WTC11 (cell line): ENCODE data around the gene LTA4H. TPM values are rescaled to one million over a fixed set of nuclear protein-coding genes. Genes with fewer than 3 reads are reported as not detected.
A peak's percentile ranks its signal among the peaks of the same experiment; 100 is the strongest.

ENCODE experiments used
- ATAC-seq: fragments of 200-7000 bp; cut with Tn5 transposase; 2 replicates; pipeline ENCODE4 v1.10.0; 2021; ENCODE audit warnings: mild to moderate bottlenecking, moderate library complexity
- CTCF ChIA-PET: fragments of 300-600 bp; sonication (Branson Sonifier 250); formaldehyde crosslinking; loops from one replicate; lab custom pipeline; 2021; ENCODE audit warnings: antibody characterized with exemption; lab: Charles Lee
- POLR2A ChIA-PET: fragments of 350-600 bp; sonication (Branson Sonifier 250); formaldehyde crosslinking; loops from one replicate; lab custom pipeline; 2021; ENCODE audit warnings: antibody characterized with exemption; lab: Charles Lee
- DNase-seq: peaks from one replicate; pipeline ENCODE4 v3.0.0; 2021; ENCODE audit warnings: low spot score
- H3K27ac Mint-ChIP-seq: 2 replicates; pipeline ENCODE4 v1.8.0; 2021; ENCODE audit warnings: mixed read lengths
- H3K27me3 Mint-ChIP-seq: 2 replicates; pipeline ENCODE4 v1.8.0; 2021; ENCODE audit warnings: low read depth, mild to moderate bottlenecking, moderate library complexity, mixed read lengths
- H3K36me3 Mint-ChIP-seq: 2 replicates; pipeline ENCODE4 v1.8.0; 2021; ENCODE audit warnings: mixed read lengths
- H3K4me1 Mint-ChIP-seq: 2 replicates; pipeline ENCODE4 v1.8.0; 2022; ENCODE audit warnings: mixed read lengths
- H3K4me3 Mint-ChIP-seq: 2 replicates; pipeline ENCODE4 v1.8.0; 2021; ENCODE audit warnings: mild to moderate bottlenecking, moderate library complexity, mixed read lengths
- H3K9me3 Mint-ChIP-seq: 2 replicates; pipeline ENCODE4 v1.8.0; 2021; ENCODE audit warnings: mixed read lengths
- ETV6 ChIP-seq: sonication (generic); formaldehyde crosslinking; IDR thresholded peaks from 2 replicates; pipeline ENCODE4 v1.8.1; 2022; ENCODE audit warnings: mild to moderate bottlenecking, missing genetic modification reagents
- FOXK1 ChIP-seq: sonication (generic); formaldehyde crosslinking; IDR thresholded peaks from 2 replicates; pipeline ENCODE4 v1.8.0; 2022; ENCODE audit warnings: mild to moderate bottlenecking, moderate library complexity, missing genetic modification reagents
- FOXP1 ChIP-seq: sonication (generic); formaldehyde crosslinking; IDR thresholded peaks from 2 replicates; pipeline ENCODE4 v1.8.0; 2022; ENCODE audit warnings: missing genetic modification reagents, mild to moderate bottlenecking, moderate library complexity, borderline replicate concordance
- JUN ChIP-seq: sonication (generic); formaldehyde crosslinking; IDR thresholded peaks from 2 replicates; pipeline ENCODE4 v1.8.0; 2023; ENCODE audit warnings: mild to moderate bottlenecking, missing genetic modification reagents
- NR3C1 ChIP-seq: sonication (generic); formaldehyde crosslinking; conservative IDR thresholded peaks from 2 replicates; pipeline ENCODE4 v1.8.1; 2023; ENCODE audit warnings: low read depth, mild to moderate bottlenecking, missing genetic modification reagents
- SOX15 ChIP-seq: fragments of 250-450 bp; sonication (Bioruptor Pico); IDR thresholded peaks from 2 replicates; pipeline ENCODE4 v1.9.0; 2021; ENCODE audit warnings: mild to moderate bottlenecking
- SP1 ChIP-seq: sonication (generic); formaldehyde crosslinking; conservative IDR thresholded peaks from 2 replicates; pipeline ENCODE4 v1.8.1; 2022; ENCODE audit warnings: missing genetic modification reagents
- TEAD4 ChIP-seq: sonication (generic); formaldehyde crosslinking; IDR thresholded peaks from 2 replicates; pipeline ENCODE4 v1.8.0; 2022; ENCODE audit warnings: mild to moderate bottlenecking, missing genetic modification reagents
- ZNF121 ChIP-seq: sonication (generic); formaldehyde crosslinking; IDR thresholded peaks from 2 replicates; pipeline ENCODE4 v1.8.0; 2023; ENCODE audit warnings: missing genetic modification reagents
- total RNA-seq: library from RNA; stranded (reverse); gene quantifications from 3 replicates; pipeline ENCODE4 v1.2.3, GENCODE V29; 2021
- TF ChIP-seq, protein P1 (sequence below): sonication (generic); formaldehyde crosslinking; IDR thresholded peaks from 2 replicates; pipeline ENCODE4 v1.8.0; 2023; ENCODE audit warnings: mild to moderate bottlenecking, missing genetic modification reagents
- TF ChIP-seq, protein P2 (sequence below): sonication (generic); formaldehyde crosslinking; IDR thresholded peaks from 2 replicates; pipeline ENCODE4 v1.8.0; 2022; ENCODE audit warnings: mild to moderate bottlenecking, missing genetic modification reagents
- TF ChIP-seq, protein P3 (sequence below): fragments of 250-450 bp; sonication (Bioruptor Pico); IDR thresholded peaks from 2 replicates; pipeline ENCODE4 v2.1.2; 2022; ENCODE audit warnings: mild to moderate bottlenecking, moderate library complexity
- TF ChIP-seq, protein P4 (sequence below): fragments of 250-450 bp; sonication (Bioruptor Pico); IDR thresholded peaks from 2 replicates; pipeline ENCODE4 v1.9.0; 2021; ENCODE audit warnings: mild to moderate bottlenecking, borderline replicate concordance

The LTA4H gene
- total RNA-seq, 1 experiment from 2014 or later = 134 TPM

DNA sequence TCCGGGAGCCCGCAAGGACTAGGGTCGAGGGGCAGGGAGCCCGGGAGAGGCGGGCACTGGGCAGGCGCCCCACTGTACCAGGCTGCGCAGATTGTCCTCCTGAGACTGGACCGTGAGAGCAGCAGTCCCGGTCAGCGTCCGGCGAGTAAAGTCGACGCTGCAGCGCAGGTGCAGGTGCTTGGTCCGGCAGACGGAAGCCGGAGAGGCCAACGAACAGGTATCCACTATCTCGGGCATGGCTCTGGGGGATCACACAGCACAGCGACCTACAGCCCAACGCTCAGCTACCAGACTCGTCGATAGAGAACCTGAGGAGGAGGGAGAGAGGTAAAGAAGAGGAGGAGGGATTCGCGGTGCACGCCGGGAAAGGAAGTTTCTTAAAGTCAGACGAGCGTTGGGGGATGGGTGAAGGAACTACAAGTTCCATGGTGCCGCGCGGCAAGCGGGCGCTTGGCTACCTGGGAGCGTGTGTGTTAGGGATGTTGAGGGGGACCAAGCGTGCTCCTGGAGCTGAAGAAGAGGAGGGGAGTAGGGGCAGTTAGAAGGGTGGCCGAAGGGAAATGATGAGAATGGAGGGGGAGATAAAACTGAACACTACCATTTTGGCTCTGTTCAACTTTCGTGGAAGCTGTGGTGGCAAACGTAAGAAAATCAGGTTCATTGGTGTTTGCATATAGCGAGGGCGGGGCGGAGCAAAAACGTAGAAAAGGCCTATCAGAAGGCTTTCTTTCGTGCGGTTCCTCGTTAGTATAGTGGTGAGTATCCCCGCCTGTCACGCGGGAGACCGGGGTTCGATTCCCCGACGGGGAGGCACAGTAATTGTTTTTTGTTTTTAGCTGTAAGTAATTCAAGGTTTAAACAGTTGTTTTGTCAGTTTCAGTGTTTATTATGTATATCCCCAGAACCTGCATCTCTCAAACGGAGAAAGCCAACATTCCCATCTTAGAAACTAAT is at the start of gene LTA4H (continued):
- TF ChIP-seq, protein P1, sequence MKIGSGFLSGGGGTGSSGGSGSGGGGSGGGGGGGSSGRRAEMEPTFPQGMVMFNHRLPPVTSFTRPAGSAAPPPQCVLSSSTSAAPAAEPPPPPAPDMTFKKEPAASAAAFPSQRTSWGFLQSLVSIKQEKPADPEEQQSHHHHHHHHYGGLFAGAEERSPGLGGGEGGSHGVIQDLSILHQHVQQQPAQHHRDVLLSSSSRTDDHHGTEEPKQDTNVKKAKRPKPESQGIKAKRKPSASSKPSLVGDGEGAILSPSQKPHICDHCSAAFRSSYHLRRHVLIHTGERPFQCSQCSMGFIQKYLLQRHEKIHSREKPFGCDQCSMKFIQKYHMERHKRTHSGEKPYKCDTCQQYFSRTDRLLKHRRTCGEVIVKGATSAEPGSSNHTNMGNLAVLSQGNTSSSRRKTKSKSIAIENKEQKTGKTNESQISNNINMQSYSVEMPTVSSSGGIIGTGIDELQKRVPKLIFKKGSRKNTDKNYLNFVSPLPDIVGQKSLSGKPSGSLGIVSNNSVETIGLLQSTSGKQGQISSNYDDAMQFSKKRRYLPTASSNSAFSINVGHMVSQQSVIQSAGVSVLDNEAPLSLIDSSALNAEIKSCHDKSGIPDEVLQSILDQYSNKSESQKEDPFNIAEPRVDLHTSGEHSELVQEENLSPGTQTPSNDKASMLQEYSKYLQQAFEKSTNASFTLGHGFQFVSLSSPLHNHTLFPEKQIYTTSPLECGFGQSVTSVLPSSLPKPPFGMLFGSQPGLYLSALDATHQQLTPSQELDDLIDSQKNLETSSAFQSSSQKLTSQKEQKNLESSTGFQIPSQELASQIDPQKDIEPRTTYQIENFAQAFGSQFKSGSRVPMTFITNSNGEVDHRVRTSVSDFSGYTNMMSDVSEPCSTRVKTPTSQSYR (CRISPR knock-in tag) = 0 out of 2 replicates have a peak, but pooled peaks have one; percentile 5
- TF ChIP-seq TEAD4 (CRISPR knock-in tag) (0 out of 2 replicates have a peak, but pooled peaks have one; percentile 10), SP1 (peak; percentile 46; the same call in 1 of the 2 replicates), JUN (CRISPR knock-in tag) (no peak), FOXP1 (CRISPR knock-in tag) (peak; percentile 27; the same call in 1 of the 2 replicates), ETV6 (CRISPR knock-in tag) (peak; percentile 91), FOXK1 (peak; percentile 57; the same call in 1 of the 2 replicates), ZNF121 (CRISPR knock-in tag) (no peak)
- TF ChIP-seq, protein P2, sequence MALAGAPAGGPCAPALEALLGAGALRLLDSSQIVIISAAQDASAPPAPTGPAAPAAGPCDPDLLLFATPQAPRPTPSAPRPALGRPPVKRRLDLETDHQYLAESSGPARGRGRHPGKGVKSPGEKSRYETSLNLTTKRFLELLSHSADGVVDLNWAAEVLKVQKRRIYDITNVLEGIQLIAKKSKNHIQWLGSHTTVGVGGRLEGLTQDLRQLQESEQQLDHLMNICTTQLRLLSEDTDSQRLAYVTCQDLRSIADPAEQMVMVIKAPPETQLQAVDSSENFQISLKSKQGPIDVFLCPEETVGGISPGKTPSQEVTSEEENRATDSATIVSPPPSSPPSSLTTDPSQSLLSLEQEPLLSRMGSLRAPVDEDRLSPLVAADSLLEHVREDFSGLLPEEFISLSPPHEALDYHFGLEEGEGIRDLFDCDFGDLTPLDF (CRISPR knock-in tag) = no peak

DNA sequence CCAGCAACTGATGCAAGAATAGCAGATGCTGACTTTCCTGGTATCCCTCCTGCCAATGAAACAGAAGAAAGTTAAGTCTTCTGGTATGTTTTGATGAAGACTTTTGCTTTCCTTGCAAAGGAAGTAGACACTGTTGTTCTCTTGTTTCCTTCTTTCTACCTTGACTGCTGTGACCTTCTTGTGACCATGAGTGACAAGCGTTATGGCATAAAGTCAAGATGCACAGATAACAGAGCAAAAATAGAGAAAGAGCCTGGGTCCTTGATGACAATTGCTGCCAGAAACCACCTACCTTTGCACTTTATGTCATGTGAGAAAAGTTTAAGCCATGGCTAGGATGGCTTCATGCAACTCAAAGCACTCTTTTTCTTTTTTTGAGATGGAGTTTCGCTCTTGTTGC is 49.2 kb upstream of the LTA4H start:
- ChIA-PET CTCF (no interaction called here), POLR2A (no interaction called here)
- Mint-ChIP-seq H3K4me3 (no peak overlapping the region), H3K36me3 (peaks cover 27% of the 10 kb centered on the region), H3K9me3 (peaks cover 37% of the 10 kb centered on the region), H3K27me3 (peaks cover 4% of the 10 kb centered on the region), H3K4me1 (peaks cover 10% of the 10 kb centered on the region; the same call in 1 of the 2 replicates), H3K27ac (no peak overlapping the region)
- TF ChIP-seq, protein P3, sequence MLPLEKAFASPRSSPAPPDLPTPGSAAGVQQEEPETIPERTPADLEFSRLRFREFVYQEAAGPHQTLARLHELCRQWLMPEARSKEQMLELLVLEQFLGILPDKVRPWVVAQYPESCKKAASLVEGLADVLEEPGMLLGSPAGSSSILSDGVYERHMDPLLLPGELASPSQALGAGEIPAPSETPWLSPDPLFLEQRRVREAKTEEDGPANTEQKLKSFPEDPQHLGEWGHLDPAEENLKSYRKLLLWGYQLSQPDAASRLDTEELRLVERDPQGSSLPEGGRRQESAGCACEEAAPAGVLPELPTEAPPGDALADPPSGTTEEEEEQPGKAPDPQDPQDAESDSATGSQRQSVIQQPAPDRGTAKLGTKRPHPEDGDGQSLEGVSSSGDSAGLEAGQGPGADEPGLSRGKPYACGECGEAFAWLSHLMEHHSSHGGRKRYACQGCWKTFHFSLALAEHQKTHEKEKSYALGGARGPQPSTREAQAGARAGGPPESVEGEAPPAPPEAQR (CRISPR knock-in tag) = no peak
- no peak for TF ChIP-seq NR3C1 (CRISPR knock-in tag)
- DNase-seq (no peak), ATAC-seq (no peak)

DNA sequence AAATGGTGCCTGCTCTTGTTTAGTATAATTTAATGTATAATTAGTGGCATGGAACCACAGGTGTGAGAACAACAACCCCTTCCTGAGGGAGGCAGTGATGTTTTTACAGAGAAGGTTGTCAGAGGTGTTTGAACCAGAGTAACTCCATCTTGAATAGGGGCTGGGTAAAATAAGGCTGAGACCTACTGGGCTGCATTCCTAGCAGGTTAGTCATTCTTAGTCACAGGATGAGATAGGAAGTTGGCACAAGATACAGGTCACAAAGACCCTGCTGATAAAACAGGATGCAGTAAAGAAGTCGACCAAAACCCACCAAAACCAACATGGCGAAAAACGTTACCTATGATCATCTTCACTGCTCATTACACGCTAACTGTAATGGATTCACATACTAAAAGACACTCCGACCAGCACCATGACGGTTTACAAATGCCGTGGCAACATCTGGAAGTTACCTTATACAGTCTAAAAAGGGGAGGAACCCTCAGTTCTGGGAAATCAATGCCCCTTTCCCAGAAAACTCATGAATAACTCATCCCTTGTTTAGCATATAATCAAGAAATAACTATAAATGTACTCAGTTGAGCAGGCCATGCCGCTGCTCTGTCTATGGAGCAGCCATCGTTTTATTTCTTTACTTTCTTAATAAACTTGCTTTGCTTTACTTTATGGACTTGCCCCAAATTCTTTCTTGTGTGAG is 47.8 kb upstream of the LTA4H start:
- CTCF ChIA-PET = no interaction called here

More for the DNA sequence above, 47.8 kb upstream of the LTA4H start:
- no peak for ATAC-seq
- H3K9me3 Mint-ChIP-seq = peaks cover 25% of the 10 kb centered on the region
- H3K27me3 Mint-ChIP-seq = peaks cover under 1% of the 10 kb centered on the region
- peaks cover 20% of the 10 kb centered on the region for H3K36me3 Mint-ChIP-seq
- H3K27ac Mint-ChIP-seq = no peak overlapping the region
- no peak overlapping the region for H3K4me3 Mint-ChIP-seq
- TF ChIP-seq, protein P3 (CRISPR knock-in tag) = 0 out of 2 replicates have a peak, but pooled peaks have one; percentile 42
- TF ChIP-seq SOX15 = no peak
- TF ChIP-seq, protein P4, sequence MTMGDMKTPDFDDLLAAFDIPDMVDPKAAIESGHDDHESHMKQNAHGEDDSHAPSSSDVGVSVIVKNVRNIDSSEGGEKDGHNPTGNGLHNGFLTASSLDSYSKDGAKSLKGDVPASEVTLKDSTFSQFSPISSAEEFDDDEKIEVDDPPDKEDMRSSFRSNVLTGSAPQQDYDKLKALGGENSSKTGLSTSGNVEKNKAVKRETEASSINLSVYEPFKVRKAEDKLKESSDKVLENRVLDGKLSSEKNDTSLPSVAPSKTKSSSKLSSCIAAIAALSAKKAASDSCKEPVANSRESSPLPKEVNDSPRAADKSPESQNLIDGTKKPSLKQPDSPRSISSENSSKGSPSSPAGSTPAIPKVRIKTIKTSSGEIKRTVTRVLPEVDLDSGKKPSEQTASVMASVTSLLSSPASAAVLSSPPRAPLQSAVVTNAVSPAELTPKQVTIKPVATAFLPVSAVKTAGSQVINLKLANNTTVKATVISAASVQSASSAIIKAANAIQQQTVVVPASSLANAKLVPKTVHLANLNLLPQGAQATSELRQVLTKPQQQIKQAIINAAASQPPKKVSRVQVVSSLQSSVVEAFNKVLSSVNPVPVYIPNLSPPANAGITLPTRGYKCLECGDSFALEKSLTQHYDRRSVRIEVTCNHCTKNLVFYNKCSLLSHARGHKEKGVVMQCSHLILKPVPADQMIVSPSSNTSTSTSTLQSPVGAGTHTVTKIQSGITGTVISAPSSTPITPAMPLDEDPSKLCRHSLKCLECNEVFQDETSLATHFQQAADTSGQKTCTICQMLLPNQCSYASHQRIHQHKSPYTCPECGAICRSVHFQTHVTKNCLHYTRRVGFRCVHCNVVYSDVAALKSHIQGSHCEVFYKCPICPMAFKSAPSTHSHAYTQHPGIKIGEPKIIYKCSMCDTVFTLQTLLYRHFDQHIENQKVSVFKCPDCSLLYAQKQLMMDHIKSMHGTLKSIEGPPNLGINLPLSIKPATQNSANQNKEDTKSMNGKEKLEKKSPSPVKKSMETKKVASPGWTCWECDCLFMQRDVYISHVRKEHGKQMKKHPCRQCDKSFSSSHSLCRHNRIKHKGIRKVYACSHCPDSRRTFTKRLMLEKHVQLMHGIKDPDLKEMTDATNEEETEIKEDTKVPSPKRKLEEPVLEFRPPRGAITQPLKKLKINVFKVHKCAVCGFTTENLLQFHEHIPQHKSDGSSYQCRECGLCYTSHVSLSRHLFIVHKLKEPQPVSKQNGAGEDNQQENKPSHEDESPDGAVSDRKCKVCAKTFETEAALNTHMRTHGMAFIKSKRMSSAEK (CRISPR knock-in tag) = 0 out of 2 replicates have a peak, but pooled peaks have one; percentile 22
- no peak for DNase-seq
- H3K4me1 Mint-ChIP-seq = peaks cover 10% of the 10 kb centered on the region; the same call in 1 of the 2 replicates
- POLR2A ChIA-PET = no interaction called here
